Gastrocnemius medialis (tissue), 4 donors: ENCODE data around the gene JPT1. TPM values are rescaled to one million over a fixed set of nuclear protein-coding genes. Genes with fewer than 3 reads are reported as not detected.
"Not testable (repeated sequence)": the region's sequence is repeated elsewhere in the genome, so short reads cannot be mapped to it uniquely, and the experiment has no call there.

Source experiments
- ATAC-seq, 2 donors: fragments of 150-250 bp; one replicate each; pipeline ENCODE4 v1.9.1; 2016
- DNase-seq, 2 donors: peaks; one replicate each; pipeline ENCODE4 v3.0.0-alpha.2; 2019
- H3K27ac ChIP-seq, 4 donors: fragments of 200-600 bp; sonication (generic); 1 replicate in 1 of 4; 2 replicates in 3 of 4; pipeline ENCODE4 v1.5.1; 2016 to 2018; ENCODE audit warnings: mild to moderate bottlenecking in 2 of 4, moderate library complexity in 1 of 4
- H3K27me3 ChIP-seq, 3 donors: fragments of 200-600 bp; sonication (generic) in 2 of 3; 1 replicate in 1 of 3; 2 replicates in 2 of 3; pipeline versions ENCODE4 v1.5.1 to v1.6.0; 2016 to 2019; ENCODE audit warnings: mild to moderate bottlenecking in 1 of 3, moderate library complexity in 1 of 3
- H3K36me3 ChIP-seq, 2 donors: fragments of 200-600 bp; sonication (generic) in 1 of 2; one replicate each; pipeline ENCODE4 v1.5.1; 2017 to 2018
- H3K4me1 ChIP-seq, 2 donors: fragments of 200-600 bp; sonication (generic) in 1 of 2; one replicate each; pipeline ENCODE4 v1.5.1; 2016 to 2017; ENCODE audit warnings: mild to moderate bottlenecking in 2 of 2
- H3K4me3 ChIP-seq, 4 donors: fragments of 200-600 bp; sonication (generic) in 3 of 4; 1 replicate in 1 of 4; 2 replicates in 3 of 4; pipeline ENCODE4 v1.5.1; 2016 to 2019; ENCODE audit warnings: mild to moderate bottlenecking in 2 of 4
- H3K9me3 ChIP-seq, 3 donors: fragments of 200-600 bp; sonication (generic) in 2 of 3; 1 replicate in 1 of 3; 2 replicates in 2 of 3; pipeline ENCODE4 v1.5.1; 2016 to 2019
- POLR2A ChIP-seq, 2 donors: fragments of 450-650 bp; IDR thresholded peaks; one replicate each; pipeline ENCODE4 v1.6.1; 2017; ENCODE audit warnings: antibody characterized with exemption in 2 of 2, mild to moderate bottlenecking in 2 of 2, moderate library complexity in 2 of 2
- in situ Hi-C, 4 donors: fragments of 200-750 bp; cut with MboI; loops; one replicate each; pipeline versions ENCODE4 v1.15.0 to v1.8.0; 2017; ENCODE audit warnings: low sequenced_read_pairs in 4 of 4
- intact Hi-C: fragments of 100-400 bp; cut with DNase I; formaldehyde crosslinking; loops from one replicate; pipeline ENCODE4 v1.15.1; 2023; ENCODE audit warnings: low total_unique reads
- total RNA-seq, 4 donors: library from RNA; depleted of rRNA; stranded (reverse); fragments of >200 nt; gene quantifications; one replicate each; pipeline versions ENCODE4 v1.1.0 to v1.2.3, GENCODE V29; 2016
- TF ChIP-seq, protein P1 (sequence below), 5 experiments: fragments of 450-650 bp in 3 of 5; fragments of 200-600 bp in 2 of 5; sonication (generic) in 2 of 5; IDR thresholded peaks in 4 of 5; conservative IDR thresholded peaks in 1 of 5; 1 replicate in 4 of 5; 2 replicates in 1 of 5; pipeline ENCODE4 v1.5.1; 2016 to 2019; ENCODE audit warnings: antibody characterized with exemption in 5 of 5, mild to moderate bottlenecking in 3 of 5, moderate library complexity in 3 of 5

Gene JPT1
- total RNA-seq, 4 donors from 2014 or later = 35.5 to 113 (median 71.8) TPM

DNA sequence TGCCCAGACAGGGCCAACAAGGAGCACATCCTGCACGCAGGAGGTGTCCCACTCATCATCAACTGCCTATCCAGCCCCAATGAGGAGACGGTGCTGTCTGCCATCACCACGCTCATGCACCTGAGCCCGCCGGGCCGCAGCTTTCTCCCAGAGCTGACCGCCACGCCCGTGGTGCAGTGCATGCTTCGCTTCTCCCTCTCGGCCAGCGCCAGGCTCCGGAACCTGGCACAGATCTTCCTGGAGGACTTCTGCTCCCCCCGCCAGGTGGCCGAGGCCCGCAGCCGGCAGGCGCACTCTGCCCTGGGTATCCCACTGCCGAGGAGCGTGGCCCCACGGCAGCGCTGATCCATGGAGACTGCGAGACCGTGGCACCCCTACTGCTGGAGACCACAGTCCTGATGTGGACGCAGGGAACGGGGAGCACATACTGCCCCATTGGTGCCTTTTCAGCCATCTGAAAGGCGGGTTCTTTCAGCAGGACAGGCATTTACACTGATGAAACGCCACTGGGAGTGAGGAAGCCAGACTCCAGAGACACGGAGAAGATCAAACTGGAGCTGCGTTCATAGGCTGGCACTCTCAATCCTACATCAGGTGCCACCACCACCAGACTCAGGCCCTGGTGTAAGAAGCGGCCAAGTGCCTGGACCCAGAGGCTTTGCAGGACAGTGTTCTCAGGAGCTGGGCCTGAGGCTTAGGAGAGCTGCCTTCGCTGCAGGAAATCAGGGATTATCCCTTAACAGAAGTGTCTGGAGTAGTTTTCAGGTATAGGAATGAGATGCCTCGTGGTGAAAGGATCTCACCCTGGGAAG is 25.4 kb downstream of the JPT1 start:
- H3K4me3 ChIP-seq = no peak overlapping the region
- no peaks in the 10 kb centered on the region for H3K9me3 ChIP-seq
- DNase-seq = no peak
- peaks cover 0 to 12% of the 10 kb centered on the region in 2 donors for H3K4me1 ChIP-seq
- no peaks in the 10 kb centered on the region for H3K27me3 ChIP-seq
- H3K36me3 ChIP-seq = peaks cover 0 to 9% of the 10 kb centered on the region in 2 donors
- no peak for ATAC-seq
- no peak overlapping the region for H3K27ac ChIP-seq
- intact Hi-C loops (no loop called here), in situ Hi-C loops (loop anchor here in 1 of 4 donors (10.0 kb wide), 1 partner anchor 46 kb away; no protein-coding TSS in a partner anchor)
- no peak for TF ChIP-seq POLR2A (IDR thresholded peaks at IDR 0.05)
- TF ChIP-seq, protein P1, sequence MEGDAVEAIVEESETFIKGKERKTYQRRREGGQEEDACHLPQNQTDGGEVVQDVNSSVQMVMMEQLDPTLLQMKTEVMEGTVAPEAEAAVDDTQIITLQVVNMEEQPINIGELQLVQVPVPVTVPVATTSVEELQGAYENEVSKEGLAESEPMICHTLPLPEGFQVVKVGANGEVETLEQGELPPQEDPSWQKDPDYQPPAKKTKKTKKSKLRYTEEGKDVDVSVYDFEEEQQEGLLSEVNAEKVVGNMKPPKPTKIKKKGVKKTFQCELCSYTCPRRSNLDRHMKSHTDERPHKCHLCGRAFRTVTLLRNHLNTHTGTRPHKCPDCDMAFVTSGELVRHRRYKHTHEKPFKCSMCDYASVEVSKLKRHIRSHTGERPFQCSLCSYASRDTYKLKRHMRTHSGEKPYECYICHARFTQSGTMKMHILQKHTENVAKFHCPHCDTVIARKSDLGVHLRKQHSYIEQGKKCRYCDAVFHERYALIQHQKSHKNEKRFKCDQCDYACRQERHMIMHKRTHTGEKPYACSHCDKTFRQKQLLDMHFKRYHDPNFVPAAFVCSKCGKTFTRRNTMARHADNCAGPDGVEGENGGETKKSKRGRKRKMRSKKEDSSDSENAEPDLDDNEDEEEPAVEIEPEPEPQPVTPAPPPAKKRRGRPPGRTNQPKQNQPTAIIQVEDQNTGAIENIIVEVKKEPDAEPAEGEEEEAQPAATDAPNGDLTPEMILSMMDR (IDR thresholded peaks at IDR 0.05 in 4 of 5, conservative IDR thresholded peaks at IDR 0.05 in 1 of 5) = no peak

DNA sequence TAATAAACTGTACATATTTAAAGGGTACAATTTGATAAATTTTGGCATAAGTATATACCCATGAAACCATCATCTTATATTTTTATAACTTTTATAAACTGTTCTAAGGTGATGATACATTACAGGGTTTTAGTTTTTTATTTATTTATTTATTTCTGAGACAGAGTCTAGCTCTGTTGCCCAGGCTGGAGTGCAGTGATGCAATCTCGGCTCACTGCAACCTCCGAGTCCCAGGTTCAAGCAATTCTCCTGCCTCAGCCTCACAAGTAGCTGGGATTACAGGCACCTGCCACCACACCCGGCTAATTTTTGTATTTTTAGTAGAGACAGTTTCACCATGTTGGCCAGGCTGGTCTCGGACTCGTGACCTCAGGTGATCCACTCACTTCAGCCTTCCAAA is 26.4 kb downstream of the JPT1 start:
- intact Hi-C loops, H3K27ac ChIP-seq, H3K4me3 ChIP-seq, H3K36me3 ChIP-seq, DNase-seq, ATAC-seq, H3K27me3 ChIP-seq, H3K9me3 ChIP-seq: not testable (repeated sequence)
- H3K4me1 ChIP-seq = peaks cover 0 to 12% of the 10 kb centered on the region in 2 donors
- in situ Hi-C loops = loop anchor here in 1 of 4 donors (10.0 kb wide), 1 partner anchor 47 kb away; no protein-coding TSS in a partner anchor

DNA sequence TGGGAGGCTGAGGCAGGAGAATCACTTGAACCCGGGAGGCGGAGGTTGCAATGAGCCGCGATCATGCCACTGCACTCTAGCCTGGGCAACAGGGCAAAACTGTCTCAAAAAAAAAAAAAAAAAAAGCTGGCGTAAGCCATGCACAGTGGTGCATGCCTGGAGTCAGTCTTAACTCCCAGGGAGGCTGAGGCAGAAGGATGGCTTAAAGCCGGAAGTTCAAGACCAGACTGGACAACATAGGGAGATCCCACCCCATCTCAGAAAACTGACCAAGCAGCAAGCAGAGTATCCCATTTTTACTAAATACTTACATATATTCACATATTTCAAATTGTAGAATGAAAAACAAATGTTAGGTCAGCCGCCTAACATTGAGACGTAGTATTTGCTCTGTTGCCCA is 27.4 kb downstream of the JPT1 start:
- no peak overlapping the region for H3K27ac ChIP-seq
- intact Hi-C loops (no loop called here), in situ Hi-C loops (loop anchor here in 1 of 4 donors (10.0 kb wide), 1 partner anchor 48 kb away; no protein-coding TSS in a partner anchor)
- no peak overlapping the region for H3K4me3 ChIP-seq
- TF ChIP-seq POLR2A (IDR thresholded peaks at IDR 0.05) = no peak
- TF ChIP-seq, protein P1 (IDR thresholded peaks at IDR 0.05 in 4 of 5, conservative IDR thresholded peaks at IDR 0.05 in 1 of 5) = no peak
- H3K9me3 ChIP-seq = no peaks in the 10 kb centered on the region
- H3K4me1 ChIP-seq = peaks cover 0 to 12% of the 10 kb centered on the region in 2 donors
- H3K36me3 ChIP-seq = peaks cover 0 to 9% of the 10 kb centered on the region in 2 donors
- ATAC-seq (no peak), DNase-seq (no peak)
- no peaks in the 10 kb centered on the region for H3K27me3 ChIP-seq

DNA sequence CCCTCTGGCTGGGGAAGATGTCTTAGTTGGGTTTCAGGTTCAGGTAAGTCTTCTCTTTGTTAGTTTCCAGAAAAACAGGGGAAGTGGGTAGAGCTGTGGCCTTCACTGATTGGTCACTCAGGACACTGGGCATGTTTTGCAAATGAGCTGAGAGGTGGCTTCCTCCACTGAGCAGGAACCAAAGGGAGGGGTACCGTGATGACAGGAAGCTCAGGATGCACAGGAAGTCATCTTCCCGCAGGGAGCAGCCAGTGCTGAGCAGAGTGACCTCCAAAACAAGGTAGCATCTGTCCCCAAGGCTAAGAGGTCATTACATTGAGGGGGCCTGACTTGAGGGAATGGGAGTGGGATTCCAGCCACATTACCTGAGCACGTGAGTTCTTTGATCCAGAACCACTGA is 28.3 kb downstream of the JPT1 start:
- in situ Hi-C loops (loop anchor here in 1 of 4 donors (10.0 kb wide), 1 partner anchor 49 kb away; no protein-coding TSS in a partner anchor), intact Hi-C loops (no loop called here)
- TF ChIP-seq, protein P1 (IDR thresholded peaks at IDR 0.05 in 4 of 5, conservative IDR thresholded peaks at IDR 0.05 in 1 of 5) = no peak
- no peak for TF ChIP-seq POLR2A (IDR thresholded peaks at IDR 0.05)
- Histone ChIP-seq H3K27me3 (no peaks in the 10 kb centered on the region), H3K4me3 (no peak overlapping the region), H3K27ac (no peak overlapping the region), H3K4me1 (peaks cover 0 to 12% of the 10 kb centered on the region in 2 donors), H3K36me3 (peaks cover 0 to 12% of the 10 kb centered on the region in 2 donors), H3K9me3 (no peaks in the 10 kb centered on the region)
- no peak for DNase-seq
- no peak for ATAC-seq

DNA sequence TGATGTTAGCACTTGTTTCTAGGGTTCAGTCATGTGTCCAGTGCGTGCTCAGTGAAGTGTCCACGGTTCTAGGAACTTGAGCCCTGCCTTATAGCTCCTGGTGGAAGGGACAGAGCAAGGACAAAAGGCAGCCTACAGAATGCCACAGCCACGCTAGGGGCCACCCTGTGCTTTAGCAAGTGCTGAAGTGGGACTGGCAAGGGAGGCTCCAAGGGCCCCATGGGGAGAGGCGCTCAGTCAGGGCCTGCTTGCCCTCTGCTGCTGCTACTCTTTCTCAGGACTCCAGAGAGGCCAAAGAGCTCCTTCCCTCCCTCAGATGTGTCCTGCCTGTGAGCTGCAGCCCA is 29.5 kb downstream of the JPT1 start:
- H3K4me1 ChIP-seq = peaks cover 0 to 4% of the 10 kb centered on the region in 2 donors
- in situ Hi-C loops = loop anchor here in 1 of 4 donors (10.0 kb wide), 1 partner anchor 50 kb away; no protein-coding TSS in a partner anchor
- H3K9me3 ChIP-seq = no peaks in the 10 kb centered on the region
- intact Hi-C loops = no loop called here
- H3K27me3 ChIP-seq = no peaks in the 10 kb centered on the region
- H3K4me3 ChIP-seq = no peak overlapping the region
- peaks cover 0 to 9% of the 10 kb centered on the region in 2 donors for H3K36me3 ChIP-seq
- ATAC-seq (no peak), DNase-seq (no peak)
- no peak for TF ChIP-seq POLR2A (IDR thresholded peaks at IDR 0.05)
- TF ChIP-seq, protein P1 (IDR thresholded peaks at IDR 0.05 in 4 of 5, conservative IDR thresholded peaks at IDR 0.05 in 1 of 5) = no peak
- no peak overlapping the region for H3K27ac ChIP-seq
